IMR-90 (cell line): ENCODE measurements around the gene RBM34. TPM values are rescaled to one million over a fixed set of nuclear protein-coding genes. Genes with fewer than 3 reads are reported as not detected.

Source experiments
- ATAC-seq: fragments of 200-7000 bp; cut with Tn5 transposase; 2 replicates; pipeline ENCODE4 v1.9.1; 2020; ENCODE audit warnings: low read depth, mild to moderate bottlenecking, moderate library complexity
- BruUV-seq: library from RNA; stranded (reverse); fragments of 400-500 nt; replicated peaks from 2 replicates; lab custom pipeline; 2021; lab: Mats Ljungman, UMichigan
- CTCF ChIA-PET: fragments of 300-600 bp; formaldehyde crosslinking; extraction: SDS; loops from one replicate; lab custom pipeline; 2021; ENCODE audit warnings: antibody characterized with exemption; lab: Yijun Ruan, JAX
- POLR2A ChIA-PET: fragments of 300-600 bp; sonication (Branson Sonifier 250); formaldehyde crosslinking; loops from one replicate; lab custom pipeline; 2022; ENCODE audit warnings: antibody characterized with exemption; ENCODE audit not compliant: unreplicated experiment; lab: Charles Lee
- DNase-seq: peaks from one replicate; pipeline ENCODE4 v3.0.0; 2013
- H2AFZ ChIP-seq: replicated peaks from 2 replicates; pipeline ENCODE3; 2013; ENCODE audit warnings: low read length, mild to moderate bottlenecking; ENCODE audit not compliant: poor library complexity
- H2AK5ac ChIP-seq: 2 replicates; pipeline ENCODE4 v1.6.1; 2013; ENCODE audit warnings: low read depth, low read length, inconsistent platforms
- H2AK9ac ChIP-seq: replicated peaks from 2 replicates; pipeline ENCODE3; 2013; ENCODE audit warnings: mild to moderate bottlenecking, low read depth, low read length, moderate library complexity; ENCODE audit not compliant: poor library complexity
- H2BK120ac ChIP-seq: 2 replicates; pipeline ENCODE4 v1.6.1; 2013; ENCODE audit warnings: low read depth, low read length, inconsistent platforms
- H2BK15ac ChIP-seq: 3 replicates; pipeline ENCODE4 v1.6.1; 2013; ENCODE audit warnings: low read depth, low read length, inconsistent platforms
- H2BK20ac ChIP-seq: 2 replicates; pipeline ENCODE4 v1.6.1; 2013; ENCODE audit warnings: low read depth, mild to moderate bottlenecking, inconsistent platforms, low read length, moderate library complexity
- H2BK5ac ChIP-seq: 2 replicates; pipeline ENCODE4 v1.6.1; 2013; ENCODE audit warnings: mild to moderate bottlenecking, low read depth, low read length, inconsistent platforms; ENCODE audit not compliant: poor library complexity, severe bottlenecking
- H3K14ac ChIP-seq: replicated peaks from 2 replicates; pipeline ENCODE4 v1.6.1; 2013; ENCODE audit warnings: low read depth, low read length, inconsistent platforms
- H3K18ac ChIP-seq: 2 replicates; pipeline ENCODE4 v1.6.1; 2013; ENCODE audit warnings: low read depth, low read length, control low read depth
- H3K23ac ChIP-seq: 2 replicates; pipeline ENCODE4 v1.6.1; 2013; ENCODE audit warnings: low read depth, low read length, inconsistent platforms
- H3K27ac ChIP-seq: 2 replicates; pipeline ENCODE4 v1.5.1; 2013; ENCODE audit warnings: mild to moderate bottlenecking, control low read depth, low read length; ENCODE audit not compliant: insufficient read depth
- H3K27me3 ChIP-seq: 2 replicates; pipeline ENCODE4 v1.6.1; 2013; ENCODE audit warnings: low read length; ENCODE audit not compliant: control insufficient read depth, insufficient read depth
- H3K36me3 ChIP-seq: 2 replicates; pipeline ENCODE4 v1.6.1; 2013; ENCODE audit warnings: low read length, mixed read lengths; ENCODE audit not compliant: control insufficient read depth, insufficient read depth
- H3K4ac ChIP-seq: 2 replicates; pipeline ENCODE4 v1.6.1; 2013; ENCODE audit warnings: low read depth, low read length, inconsistent platforms
- H3K4me1 ChIP-seq: 2 replicates; pipeline ENCODE4 v1.6.1; 2013; ENCODE audit warnings: low read length, mixed read lengths; ENCODE audit not compliant: control insufficient read depth, insufficient read depth
- H3K4me2 ChIP-seq: 2 replicates; pipeline ENCODE4 v1.6.1; 2013; ENCODE audit warnings: low read depth, mild to moderate bottlenecking, control low read depth, low read length, moderate library complexity
- H3K4me3 ChIP-seq: 2 replicates; pipeline ENCODE4 v1.5.1; 2013; ENCODE audit warnings: low read depth, mild to moderate bottlenecking, control low read depth, low read length, moderate library complexity; ENCODE audit not compliant: insufficient read depth
- H3K56ac ChIP-seq: 2 replicates; pipeline ENCODE4 v1.6.1; 2013; ENCODE audit warnings: low read length, inconsistent platforms; ENCODE audit not compliant: insufficient read depth; ENCODE audit errors: extremely low read depth
- H3K79me1 ChIP-seq, 2 experiments: 2 replicates each; pipeline ENCODE4 v1.6.1; 2013; ENCODE audit warnings: low read length in 2 of 2, inconsistent platforms in 1 of 2, low read depth in 1 of 2
- H3K9ac ChIP-seq: 2 replicates; pipeline ENCODE4 v1.6.1; 2013; ENCODE audit warnings: low read depth, low read length, control low read depth
- H3K9me1 ChIP-seq: 2 replicates; pipeline ENCODE4 v1.6.1; 2013; ENCODE audit warnings: low read length, inconsistent platforms; ENCODE audit not compliant: insufficient read depth
- H3K9me3 ChIP-seq: 2 replicates; pipeline ENCODE4 v1.6.1; 2013; ENCODE audit warnings: low read length; ENCODE audit not compliant: control insufficient read depth, insufficient read depth
- H4K20me1 ChIP-seq: 2 replicates; pipeline ENCODE4 v1.6.1; 2013; ENCODE audit warnings: low read length, inconsistent platforms; ENCODE audit not compliant: insufficient read depth
- H4K5ac ChIP-seq: 2 replicates; pipeline ENCODE4 v1.6.1; 2013; ENCODE audit warnings: mild to moderate bottlenecking, low read depth, low read length, control low read depth
- H4K8ac ChIP-seq, 2 experiments: 2 replicates each; pipeline ENCODE4 v1.6.1; 2013; ENCODE audit warnings: low read depth in 2 of 2, low read length in 2 of 2, control low read depth in 1 of 2, inconsistent platforms in 1 of 2
- H4K91ac ChIP-seq: 2 replicates; pipeline ENCODE4 v1.6.1; 2013; ENCODE audit warnings: low read depth, low read length, inconsistent platforms; ENCODE audit not compliant: insufficient read depth
- BHLHE40 ChIP-seq: fragments of 150-350 bp; IDR thresholded peaks from 2 replicates; pipeline ENCODE4 v1.6.1; 2016; ENCODE audit warnings: mild to moderate bottlenecking, low read depth, low read length
- CEBPB ChIP-seq: IDR thresholded peaks from 2 replicates; pipeline ENCODE4 v1.6.1; 2012; ENCODE audit warnings: low read depth, low read length, improper control_type of control experiment
- CHD1 ChIP-seq: IDR thresholded peaks from 2 replicates; pipeline ENCODE4 v1.6.1; 2012; ENCODE audit warnings: low read depth, low read length, improper control_type of control experiment
- FOS ChIP-seq: fragments of 150-350 bp; IDR thresholded peaks from 2 replicates; pipeline ENCODE4 v1.6.1; 2016; ENCODE audit warnings: low read depth, low read length
- MAFK ChIP-seq: IDR thresholded peaks from 2 replicates; pipeline ENCODE4 v1.6.1; 2012; ENCODE audit warnings: low read depth, low read length, improper control_type of control experiment
- MAZ ChIP-seq: IDR thresholded peaks from 2 replicates; pipeline ENCODE4 v1.6.1; 2012; ENCODE audit warnings: low read depth, mild to moderate bottlenecking, low read length, improper control_type of control experiment, moderate library complexity, borderline replicate concordance
- MXI1 ChIP-seq: IDR thresholded peaks from 2 replicates; pipeline ENCODE4 v1.6.1; 2012; ENCODE audit warnings: low read depth, mild to moderate bottlenecking, low read length, moderate library complexity, borderline replicate concordance
- NFE2L2 ChIP-seq: fragments of 150-350 bp; IDR thresholded peaks from 2 replicates; pipeline ENCODE4 v1.6.1; 2016; ENCODE audit warnings: low read depth, mild to moderate bottlenecking, low read length
- POLR2A ChIP-seq: IDR thresholded peaks from 2 replicates; pipeline ENCODE4 v1.6.1; 2012; ENCODE audit warnings: mild to moderate bottlenecking, low read depth, low read length
- RAD21 ChIP-seq: IDR thresholded peaks from 2 replicates; pipeline ENCODE4 v1.6.1; 2012; ENCODE audit warnings: low read length, improper control_type of control experiment
- RCOR1 ChIP-seq: IDR thresholded peaks from 2 replicates; pipeline ENCODE4 v1.6.1; 2012; ENCODE audit warnings: mild to moderate bottlenecking, low read length, improper control_type of control experiment; ENCODE audit not compliant: insufficient replicate concordance
- RFX5 ChIP-seq: IDR thresholded peaks from 2 replicates; pipeline ENCODE4 v1.8.0; 2012; ENCODE audit warnings: low read depth, mild to moderate bottlenecking, low read length, moderate library complexity
- SMC3 ChIP-seq: fragments of 150-350 bp; IDR thresholded peaks from 2 replicates; pipeline ENCODE4 v1.6.1; 2016; ENCODE audit warnings: low read depth, mild to moderate bottlenecking, antibody characterized with exemption, low read length, moderate library complexity
- WGBS, 2 experiments: methylation state at CpG; one replicate each; pipeline versions ENCODE4 v1.1.5 to v1.1.7; 2013; ENCODE audit warnings: missing lambda C conversion rate in 2 of 2; ENCODE audit not compliant: insufficient read length in 1 of 2; ENCODE audit errors: extremely low coverage in 2 of 2; 5-methylcytosine and 5-hydroxymethylcytosine counted together
- dilution Hi-C: fragments of 300-500 bp; cut with HindIII; formaldehyde crosslinking; loops from one replicate; pipeline ENCODE4 v1.14.3; 2018; ENCODE audit warnings: low sequenced_read_pairs; ENCODE audit not compliant: unreplicated experiment
- in situ Hi-C: fragments of 300-500 bp; cut with MboI; formaldehyde crosslinking; loops from 3 replicates; pipeline ENCODE4 v1.14.3; 2019; ENCODE audit warnings: low sequenced_read_pairs, inconsistent platforms, mixed read lengths
- intact Hi-C: fragments of 100-400 bp; cut with micrococcal nuclease; formaldehyde crosslinking; loops from 2 replicates; pipeline ENCODE4 v1.10.0; 2022
- polyA plus RNA-seq, 3 experiments: library from polyadenylated mRNA; depleted of rRNA; stranded (reverse); fragments of >200 nt; gene quantifications; 2 replicates each; pipeline ENCODE4 v1.2.3, GENCODE V29; 2012; ENCODE audit warnings: low replicate concordance in 1 of 3
- total RNA-seq: library from RNA; depleted of rRNA; stranded (reverse); fragments of >200 nt; gene quantifications from 2 replicates; pipeline ENCODE4 v1.2.3, GENCODE V29; 2012
- TF ChIP-seq, protein P1 (sequence below): fragments of 150-350 bp; IDR thresholded peaks from 2 replicates; pipeline ENCODE4 v1.6.1; 2016; ENCODE audit warnings: low read depth, mild to moderate bottlenecking, low read length, moderate library complexity, borderline replicate concordance
- TF ChIP-seq, protein P2 (sequence below): conservative IDR thresholded peaks from 2 replicates; pipeline ENCODE4 v1.5.1; 2012; ENCODE audit warnings: mild to moderate bottlenecking, low read depth, low read length, improper control_type of control experiment
- TF ChIP-seq, protein P3 (sequence below): fragments of 150-350 bp; IDR thresholded peaks from 2 replicates; pipeline ENCODE4 v1.6.1; 2017; ENCODE audit warnings: mild to moderate bottlenecking, antibody characterized with exemption, low read length, low read depth

The RBM34 gene
- total and polyA plus RNA-seq, 2 of the 4 experiments (the other 2 are of a cell fraction) = 28.7 to 34.0 TPM

DNA sequence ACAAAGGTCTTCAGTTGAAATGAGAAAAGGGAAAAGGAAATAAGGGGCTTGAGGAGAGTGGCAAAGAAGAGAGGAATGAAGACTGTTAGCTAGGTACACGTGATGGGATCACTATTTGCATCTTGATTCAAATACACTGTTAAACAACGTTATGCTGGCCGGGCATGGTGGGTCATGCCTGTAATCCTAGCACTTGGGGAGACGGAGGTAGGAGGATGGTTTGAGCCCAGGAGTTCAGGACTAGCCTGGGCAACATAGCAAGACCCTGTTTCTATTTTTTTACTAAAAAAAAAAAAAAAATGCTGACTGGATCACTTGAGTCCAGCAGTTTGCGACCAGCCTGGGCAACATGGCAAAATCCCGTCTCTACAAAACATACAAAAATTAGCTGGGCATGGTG, 2.4 kb downstream of the RBM34 start:
- no TSS peak for BruUV-seq
- peaks cover 2% of the 10 kb centered on the region for H3K4me1 ChIP-seq
- H2BK15ac ChIP-seq = no peak overlapping the region
- H2AK9ac ChIP-seq = no peak overlapping the region
- no peak overlapping the region for H3K4ac ChIP-seq
- DNase-seq (no peak), ATAC-seq (no peak)
- H3K27ac ChIP-seq = no peak overlapping the region
- H2BK5ac ChIP-seq = no peak overlapping the region
- intact Hi-C loops (no loop called here), dilution Hi-C loops (no loop called here), in situ Hi-C loops (no loop called here)
- H3K36me3 ChIP-seq = peaks cover 32% of the 10 kb centered on the region
- no peak overlapping the region for H4K91ac ChIP-seq
- ChIA-PET POLR2A (interaction anchor here (0.6 kb wide), 3 partner anchors 31 to 145 kb away, joined by 3 to 5 read pairs (median 4); no protein-coding TSS in a partner anchor), CTCF (no interaction called here)
- H4K5ac ChIP-seq = no peak overlapping the region
- WGBS, 2 experiments = 88% methylated on average over 1 of the region's 6 CpGs; no CpG with 5 or more reads in 1 of the 2 experiments
- no peaks in the 10 kb centered on the region for H4K20me1 ChIP-seq
- H2BK120ac ChIP-seq = no peak overlapping the region
- no peak overlapping the region for H2BK20ac ChIP-seq
- no peak overlapping the region for H3K4me2 ChIP-seq
- no peak overlapping the region for H2AFZ ChIP-seq
- H3K23ac ChIP-seq = no peak overlapping the region
- H3K4me3 ChIP-seq = no peak overlapping the region
- no peak overlapping the region for H2AK5ac ChIP-seq
- no peaks in the 10 kb centered on the region for H3K27me3 ChIP-seq
- no peak overlapping the region for H3K9ac ChIP-seq
- H3K9me3 ChIP-seq = no peaks in the 10 kb centered on the region
- TF ChIP-seq FOS = no peak
- TF ChIP-seq BHLHE40 = no peak
- TF ChIP-seq MAFK = no peak
- no peak for TF ChIP-seq CHD1
- no peak for TF ChIP-seq MXI1
- TF ChIP-seq, protein P1, sequence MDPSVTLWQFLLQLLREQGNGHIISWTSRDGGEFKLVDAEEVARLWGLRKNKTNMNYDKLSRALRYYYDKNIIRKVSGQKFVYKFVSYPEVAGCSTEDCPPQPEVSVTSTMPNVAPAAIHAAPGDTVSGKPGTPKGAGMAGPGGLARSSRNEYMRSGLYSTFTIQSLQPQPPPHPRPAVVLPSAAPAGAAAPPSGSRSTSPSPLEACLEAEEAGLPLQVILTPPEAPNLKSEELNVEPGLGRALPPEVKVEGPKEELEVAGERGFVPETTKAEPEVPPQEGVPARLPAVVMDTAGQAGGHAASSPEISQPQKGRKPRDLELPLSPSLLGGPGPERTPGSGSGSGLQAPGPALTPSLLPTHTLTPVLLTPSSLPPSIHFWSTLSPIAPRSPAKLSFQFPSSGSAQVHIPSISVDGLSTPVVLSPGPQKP = no peak
- TF ChIP-seq CEBPB = no peak
- TF ChIP-seq RFX5 = no peak
- TF ChIP-seq RCOR1 = no peak
- TF ChIP-seq SMC3 = no peak
- TF ChIP-seq RAD21 = no peak
- TF ChIP-seq, protein P2, sequence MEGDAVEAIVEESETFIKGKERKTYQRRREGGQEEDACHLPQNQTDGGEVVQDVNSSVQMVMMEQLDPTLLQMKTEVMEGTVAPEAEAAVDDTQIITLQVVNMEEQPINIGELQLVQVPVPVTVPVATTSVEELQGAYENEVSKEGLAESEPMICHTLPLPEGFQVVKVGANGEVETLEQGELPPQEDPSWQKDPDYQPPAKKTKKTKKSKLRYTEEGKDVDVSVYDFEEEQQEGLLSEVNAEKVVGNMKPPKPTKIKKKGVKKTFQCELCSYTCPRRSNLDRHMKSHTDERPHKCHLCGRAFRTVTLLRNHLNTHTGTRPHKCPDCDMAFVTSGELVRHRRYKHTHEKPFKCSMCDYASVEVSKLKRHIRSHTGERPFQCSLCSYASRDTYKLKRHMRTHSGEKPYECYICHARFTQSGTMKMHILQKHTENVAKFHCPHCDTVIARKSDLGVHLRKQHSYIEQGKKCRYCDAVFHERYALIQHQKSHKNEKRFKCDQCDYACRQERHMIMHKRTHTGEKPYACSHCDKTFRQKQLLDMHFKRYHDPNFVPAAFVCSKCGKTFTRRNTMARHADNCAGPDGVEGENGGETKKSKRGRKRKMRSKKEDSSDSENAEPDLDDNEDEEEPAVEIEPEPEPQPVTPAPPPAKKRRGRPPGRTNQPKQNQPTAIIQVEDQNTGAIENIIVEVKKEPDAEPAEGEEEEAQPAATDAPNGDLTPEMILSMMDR = no peak
- no peak for TF ChIP-seq MAZ
- no peak for TF ChIP-seq POLR2A
- TF ChIP-seq, protein P3, sequence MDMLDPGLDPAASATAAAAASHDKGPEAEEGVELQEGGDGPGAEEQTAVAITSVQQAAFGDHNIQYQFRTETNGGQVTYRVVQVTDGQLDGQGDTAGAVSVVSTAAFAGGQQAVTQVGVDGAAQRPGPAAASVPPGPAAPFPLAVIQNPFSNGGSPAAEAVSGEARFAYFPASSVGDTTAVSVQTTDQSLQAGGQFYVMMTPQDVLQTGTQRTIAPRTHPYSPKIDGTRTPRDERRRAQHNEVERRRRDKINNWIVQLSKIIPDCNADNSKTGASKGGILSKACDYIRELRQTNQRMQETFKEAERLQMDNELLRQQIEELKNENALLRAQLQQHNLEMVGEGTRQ = no peak
- no peak for TF ChIP-seq NFE2L2
- no peak overlapping the region for H3K56ac ChIP-seq
- no peak overlapping the region for H3K18ac ChIP-seq
- H3K9me1 ChIP-seq = peaks cover 15% of the 10 kb centered on the region
- H3K14ac ChIP-seq = no peak overlapping the region
- H3K79me1 ChIP-seq = peaks cover 38 to 54% of the 10 kb centered on the region in 2 experiments
- H4K8ac ChIP-seq = 0 out of 4 replicates have a peak overlapping the region, but pooled peaks of 1 of the 2 experiments have one; percentile 21
